Ectodermal cell (in vitro differentiated cells): ENCODE measurements around the gene AMY1C.
"Not testable (repeated sequence)": the region's sequence is repeated elsewhere in the genome, so short reads cannot be mapped to it uniquely, and the experiment has no call there.

Experiments
- H3K27ac ChIP-seq: 2 replicates; pipeline ENCODE4 v1.7.0; 2013; ENCODE audit warnings: mild to moderate bottlenecking, low read depth, low read length; ENCODE audit not compliant: insufficient read depth, poor library complexity, severe bottlenecking
- H3K27me3 ChIP-seq: 2 replicates; pipeline ENCODE4 v1.7.0; 2013; ENCODE audit warnings: mild to moderate bottlenecking, low read length; ENCODE audit not compliant: insufficient read depth, control insufficient read depth, poor library complexity, severe bottlenecking
- H3K36me3 ChIP-seq: one replicate; pipeline ENCODE4 v1.7.0; 2013; ENCODE audit warnings: low read length; ENCODE audit not compliant: control insufficient read depth, insufficient read depth
- H3K4me1 ChIP-seq: one replicate; pipeline ENCODE4 v1.7.0; 2013; ENCODE audit warnings: low read length; ENCODE audit not compliant: control insufficient read depth, insufficient read depth
- H3K4me3 ChIP-seq: 2 replicates; pipeline ENCODE4 v1.7.0; 2013; ENCODE audit warnings: low read depth, low read length, control low read depth; ENCODE audit not compliant: insufficient read depth
- H3K9me3 ChIP-seq: 2 replicates; pipeline ENCODE4 v1.7.0; 2013; ENCODE audit warnings: mild to moderate bottlenecking, low read length, moderate library complexity; ENCODE audit not compliant: control insufficient read depth
- WGBS, 2 experiments: methylation state at CpG; one replicate each; pipeline ENCODE4 v1.1.7; 2013; ENCODE audit warnings: missing lambda C conversion rate in 2 of 2; 5-methylcytosine and 5-hydroxymethylcytosine counted together

The AMY1C gene

DNA sequence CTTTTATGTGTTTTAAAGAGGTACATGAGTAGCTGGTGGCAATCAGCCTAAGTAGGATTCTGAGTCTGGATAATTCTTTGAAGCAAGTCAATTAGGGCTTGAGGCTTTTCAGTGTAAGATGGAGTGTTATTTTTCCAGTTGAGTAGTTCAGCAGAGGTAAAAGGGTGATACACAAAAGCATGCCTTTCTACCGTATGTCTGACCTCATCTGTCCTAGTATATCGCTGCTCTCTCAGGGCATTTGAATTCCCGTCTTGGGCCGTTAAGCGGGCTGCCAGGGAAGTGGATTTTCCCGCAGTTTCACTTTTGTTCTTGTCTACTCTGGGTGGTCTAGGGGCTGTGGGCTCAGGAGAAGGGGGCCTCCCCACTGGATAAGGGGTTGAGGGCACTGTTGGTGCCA, 1.4 kb upstream of the AMY1C start:
- not testable (repeated sequence) for H3K4me3 ChIP-seq

DNA sequence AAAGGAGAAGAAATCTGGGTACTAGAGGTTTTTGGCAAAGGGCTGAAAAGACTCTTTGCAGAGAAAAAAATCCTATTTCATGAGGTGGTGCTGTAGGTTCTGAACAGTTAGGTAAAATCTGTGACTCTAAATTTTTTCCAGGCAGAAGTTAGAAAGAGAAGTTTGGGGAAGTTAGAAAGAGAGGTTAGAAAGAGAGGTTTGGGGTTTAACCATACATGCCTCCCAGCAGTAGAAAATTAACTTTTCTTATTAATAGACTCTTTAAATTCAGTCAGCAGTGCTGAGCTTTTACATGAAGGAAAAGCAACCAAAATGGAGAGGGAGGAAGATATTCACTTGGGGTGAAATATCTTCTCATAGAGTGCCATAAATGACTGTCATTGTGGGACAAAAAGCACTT, 12.2 kb downstream of the AMY1C start:
- Histone ChIP-seq H3K4me1 (no peaks in the 10 kb centered on the region), H3K27ac (no peak overlapping the region), H3K36me3 (no peaks in the 10 kb centered on the region), H3K4me3 (no peak overlapping the region), H3K27me3 (no peaks in the 10 kb centered on the region), H3K9me3 (no peaks in the 10 kb centered on the region)

More for the DNA sequence above, 1.4 kb upstream of the AMY1C start:
- WGBS, 2 experiments: no CpG with 5 or more reads among the region's 6 CpGs
- not testable (repeated sequence) for H3K36me3 ChIP-seq, H3K9me3 ChIP-seq, H3K27me3 ChIP-seq, H3K4me1 ChIP-seq, H3K27ac ChIP-seq

DNA sequence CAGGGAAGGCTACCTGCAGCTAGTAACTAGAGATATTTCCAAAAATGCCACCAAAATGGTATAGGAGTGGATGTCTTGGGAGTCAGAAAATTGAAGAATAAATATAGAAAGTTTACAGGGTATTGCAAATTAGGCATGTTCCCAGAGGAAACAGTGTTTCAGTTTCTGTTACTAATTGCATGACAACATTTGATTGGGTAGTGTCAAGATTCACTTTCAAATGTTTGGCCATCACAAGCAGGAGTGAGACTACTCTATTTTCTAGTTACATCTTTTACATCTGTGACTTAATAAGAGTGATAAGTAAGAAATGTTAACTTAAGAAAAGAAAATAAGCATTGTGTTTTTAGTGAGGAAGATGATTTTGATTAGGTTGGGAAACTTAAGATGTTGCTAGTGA, 30.2 kb downstream of the AMY1C start:
- H3K4me1 ChIP-seq: no peaks in the 10 kb centered on the region
- no peaks in the 10 kb centered on the region for H3K9me3 ChIP-seq
- no peaks in the 10 kb centered on the region for H3K27me3 ChIP-seq
- no peak overlapping the region for H3K27ac ChIP-seq
- H3K36me3 ChIP-seq: no peaks in the 10 kb centered on the region
- no peak overlapping the region for H3K4me3 ChIP-seq

DNA sequence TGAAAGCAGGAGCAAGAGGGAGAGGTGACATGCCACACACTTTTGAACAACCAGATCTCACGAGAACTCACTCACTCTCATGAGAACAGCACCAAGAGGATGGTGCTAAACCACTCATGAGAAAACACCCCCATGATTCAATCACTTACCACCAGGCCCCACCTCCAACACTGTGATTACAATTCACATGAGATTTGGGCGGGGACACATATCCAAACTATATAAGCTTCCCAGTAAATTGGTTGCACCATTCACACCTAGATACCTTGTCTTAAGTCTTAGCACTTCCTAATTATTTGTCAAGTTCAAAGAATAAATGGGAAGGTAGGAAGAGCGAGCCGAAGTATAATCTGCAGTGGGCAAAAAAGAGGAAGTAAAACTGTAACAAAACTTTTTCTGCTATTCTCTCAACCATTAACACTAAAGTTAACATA, 34.3 kb downstream of the AMY1C start:
- Histone ChIP-seq H3K4me3 (no peak overlapping the region), H3K4me1 (no peaks in the 10 kb centered on the region), H3K27me3 (no peaks in the 10 kb centered on the region), H3K27ac (no peak overlapping the region), H3K36me3 (no peaks in the 10 kb centered on the region), H3K9me3 (no peaks in the 10 kb centered on the region)
- WGBS, 2 experiments: 85 to 95% methylated on average over 2 of the region's 4 CpGs

DNA sequence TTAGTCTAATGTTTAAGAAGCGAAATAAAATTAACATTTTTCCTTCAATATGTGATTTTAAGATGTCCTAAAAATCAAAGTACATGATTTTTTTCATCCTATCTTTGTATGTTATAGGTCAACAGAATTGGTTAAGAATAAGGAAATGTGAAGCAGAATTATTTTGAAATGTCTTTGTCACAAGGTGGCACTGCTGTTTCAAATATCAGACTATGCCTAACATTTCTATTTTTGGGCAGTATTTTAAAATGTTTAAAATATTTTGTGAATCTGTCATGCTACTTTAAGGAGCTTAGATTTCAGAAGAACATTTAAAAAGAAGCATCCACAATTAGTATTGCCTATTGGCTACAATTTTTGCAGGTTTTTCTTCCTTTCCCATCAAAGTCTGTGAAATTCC, 38.7 kb downstream of the AMY1C start:
- H3K4me1 ChIP-seq: no peaks in the 10 kb centered on the region
- H3K4me3 ChIP-seq: no peak overlapping the region
- H3K36me3 ChIP-seq: no peaks in the 10 kb centered on the region
- H3K9me3 ChIP-seq: no peaks in the 10 kb centered on the region
- no peak overlapping the region for H3K27ac ChIP-seq
- WGBS, 2 experiments: no CpG with 5 or more reads among the region's 1 CpG
- H3K27me3 ChIP-seq: no peaks in the 10 kb centered on the region

DNA sequence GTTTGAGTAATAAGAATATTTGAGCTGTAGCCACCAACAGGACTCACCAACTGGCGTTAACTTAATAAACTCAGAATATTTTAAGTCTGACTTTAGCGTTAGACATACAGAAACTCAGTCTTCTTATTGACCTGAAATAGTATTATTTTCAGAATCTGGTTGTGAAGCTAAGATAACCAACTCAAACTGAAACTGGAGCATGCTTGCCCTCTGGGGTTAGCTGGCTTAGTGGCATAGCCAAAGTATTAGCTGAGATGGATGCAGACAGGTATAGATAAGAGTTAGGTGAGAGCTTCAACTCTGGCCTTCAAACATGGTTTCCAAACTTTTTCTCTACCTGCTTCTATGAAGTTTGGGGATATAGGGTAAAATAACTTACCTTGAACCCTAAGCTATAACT, 40.5 kb downstream of the AMY1C start:
- H3K36me3 ChIP-seq: no peaks in the 10 kb centered on the region
- no peaks in the 10 kb centered on the region for H3K4me1 ChIP-seq
- H3K27me3 ChIP-seq: no peaks in the 10 kb centered on the region
- H3K27ac ChIP-seq: no peak overlapping the region
- H3K4me3 ChIP-seq: no peak overlapping the region
- WGBS, 2 experiments: 100% methylated on average over 2 of the region's 2 CpGs; no CpG with 5 or more reads in 1 of the 2 experiments
- no peaks in the 10 kb centered on the region for H3K9me3 ChIP-seq
